Left kidney (tissue), 2 donors: ENCODE measurements around the gene INTS15. TPM values are rescaled to one million over a fixed set of nuclear protein-coding genes. Genes with fewer than 3 reads are reported as not detected.
"Not testable (repeated sequence)": the region's sequence is repeated elsewhere in the genome, so short reads cannot be mapped to it uniquely, and the experiment has no call there.

Source experiments
- DNase-seq: peaks from one replicate; pipeline ENCODE4 v3.0.0-alpha.2; 2013
- polyA plus RNA-seq: library from polyadenylated mRNA; unstranded; fragments of 120-200 nt; gene quantifications from one replicate; pipeline ENCODE4 v1.2.1, GENCODE V29; 2013; ENCODE audit not compliant: insufficient read length

Gene INTS15
- polyA plus RNA-seq, 1 donor = 41.2 TPM

DNA sequence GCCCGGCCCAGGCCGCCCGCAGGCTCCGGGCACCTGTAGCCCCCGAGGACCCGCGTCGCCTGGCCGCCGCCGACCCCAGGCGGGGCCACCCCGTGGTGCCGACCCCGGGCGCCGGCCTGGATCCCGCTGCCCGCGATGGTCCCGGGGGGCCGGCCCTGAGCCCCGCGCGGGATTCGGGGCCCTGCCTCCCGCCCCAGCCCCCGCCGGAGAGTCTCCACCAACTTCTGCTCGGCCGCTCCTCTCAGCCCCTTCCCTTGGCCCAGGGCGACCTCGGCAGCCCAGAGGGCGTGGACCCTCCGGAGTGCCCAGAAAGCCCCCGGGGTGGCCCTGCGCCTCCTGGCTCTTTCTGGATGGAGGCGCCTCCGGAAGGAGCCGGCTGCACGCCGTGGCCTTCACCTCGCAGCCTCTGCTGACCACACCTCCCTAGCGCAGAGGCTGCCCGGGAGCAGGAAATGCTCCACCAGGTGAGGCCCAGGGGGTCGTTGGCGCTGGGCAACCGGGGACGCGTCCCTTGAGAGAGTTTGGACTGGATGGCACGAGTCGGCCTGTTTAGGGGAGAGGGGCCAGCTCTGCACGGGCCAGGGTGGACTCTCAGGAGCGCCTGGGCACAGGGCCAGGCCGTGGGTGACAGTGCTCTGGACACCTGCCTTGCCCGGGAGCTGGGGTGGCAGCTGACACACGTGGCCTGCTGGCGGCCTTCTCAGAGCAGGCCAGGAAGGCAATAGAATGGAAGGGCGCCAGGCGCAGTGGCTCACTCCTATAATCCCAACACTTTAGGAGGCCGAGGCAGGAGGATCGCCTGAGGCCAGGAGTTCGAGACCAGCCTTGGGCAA is 26.1 kb downstream of the INTS15 start:
- DNase-seq = no peak

DNA sequence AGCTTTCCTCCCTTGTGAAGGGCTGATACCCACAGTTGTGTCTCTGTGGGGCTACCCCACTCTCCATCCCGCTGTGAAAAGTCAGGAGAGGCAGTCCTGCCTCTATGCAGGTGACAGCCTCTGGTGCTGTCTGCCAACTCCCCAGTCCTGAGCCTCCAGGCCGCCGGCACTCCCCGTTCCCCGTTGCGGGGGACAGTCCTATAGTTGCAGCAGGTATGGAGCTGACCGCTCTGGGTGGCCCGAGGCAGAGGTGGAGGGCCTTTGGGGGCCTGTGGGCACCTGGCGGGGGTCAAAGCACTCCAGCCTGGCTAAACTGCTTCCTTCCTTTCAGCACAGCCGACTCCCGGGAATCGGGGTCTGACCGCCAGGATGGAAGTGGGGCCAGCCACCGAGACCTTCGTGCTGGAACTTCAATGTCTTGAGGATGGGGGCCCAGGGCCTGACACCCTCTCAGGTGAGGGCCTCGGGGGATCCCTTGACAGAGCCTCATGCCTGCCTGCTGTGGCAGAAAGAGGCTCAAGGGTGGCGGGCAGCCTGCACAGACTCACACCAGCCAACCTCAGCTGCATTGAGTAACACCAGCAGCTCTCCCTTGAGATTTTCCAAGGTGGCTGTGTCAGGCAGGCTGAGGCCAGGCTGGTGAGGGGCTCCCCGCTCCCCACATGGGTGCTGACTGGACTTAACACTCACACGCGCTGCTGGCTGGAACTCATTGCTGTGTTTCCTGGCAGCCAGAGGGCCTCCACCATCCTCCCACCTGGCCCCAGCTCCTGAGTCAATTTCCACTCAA is 27.2 kb downstream of the INTS15 start:
- no peak for DNase-seq

DNA sequence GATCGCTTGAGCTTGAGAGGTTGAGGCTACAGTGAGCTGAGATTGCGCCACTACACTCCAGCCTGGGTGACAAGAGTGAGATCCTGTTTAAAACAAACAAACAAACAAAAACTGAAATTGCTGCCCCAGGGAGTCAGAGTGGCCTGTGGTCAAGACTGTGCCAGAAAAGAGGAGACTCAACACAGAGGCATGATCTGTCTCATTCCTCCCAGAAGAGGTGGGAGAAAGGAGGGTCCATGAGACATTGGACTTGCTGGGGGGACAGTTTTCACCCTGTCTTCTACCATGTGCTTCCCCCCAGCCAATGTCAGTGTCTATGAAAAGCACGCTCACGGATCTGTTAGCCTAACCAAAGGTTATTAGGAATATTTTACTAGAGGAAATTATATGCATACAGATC is 28.8 kb downstream of the INTS15 start:
- no peak for DNase-seq

DNA sequence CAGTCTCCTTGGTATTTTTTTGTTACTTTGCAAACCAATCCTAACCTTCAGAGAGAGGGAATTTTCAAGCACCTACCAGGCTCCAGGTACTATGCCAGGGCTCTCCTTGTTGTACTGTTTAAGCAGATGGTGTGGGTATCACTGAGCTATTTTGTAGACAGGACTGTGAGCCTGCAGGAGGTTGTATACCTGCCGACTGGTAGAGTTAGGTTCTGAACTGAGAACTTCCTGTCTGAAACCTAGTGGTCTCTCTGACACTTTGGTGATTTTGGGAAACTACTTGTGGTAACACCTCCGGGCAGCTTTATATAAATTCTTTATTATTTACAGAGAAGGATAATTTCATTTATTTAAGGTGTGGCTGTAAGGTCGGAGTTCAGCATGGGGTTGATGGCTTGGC is 30.1 kb downstream of the INTS15 start:
- no peak for DNase-seq

DNA sequence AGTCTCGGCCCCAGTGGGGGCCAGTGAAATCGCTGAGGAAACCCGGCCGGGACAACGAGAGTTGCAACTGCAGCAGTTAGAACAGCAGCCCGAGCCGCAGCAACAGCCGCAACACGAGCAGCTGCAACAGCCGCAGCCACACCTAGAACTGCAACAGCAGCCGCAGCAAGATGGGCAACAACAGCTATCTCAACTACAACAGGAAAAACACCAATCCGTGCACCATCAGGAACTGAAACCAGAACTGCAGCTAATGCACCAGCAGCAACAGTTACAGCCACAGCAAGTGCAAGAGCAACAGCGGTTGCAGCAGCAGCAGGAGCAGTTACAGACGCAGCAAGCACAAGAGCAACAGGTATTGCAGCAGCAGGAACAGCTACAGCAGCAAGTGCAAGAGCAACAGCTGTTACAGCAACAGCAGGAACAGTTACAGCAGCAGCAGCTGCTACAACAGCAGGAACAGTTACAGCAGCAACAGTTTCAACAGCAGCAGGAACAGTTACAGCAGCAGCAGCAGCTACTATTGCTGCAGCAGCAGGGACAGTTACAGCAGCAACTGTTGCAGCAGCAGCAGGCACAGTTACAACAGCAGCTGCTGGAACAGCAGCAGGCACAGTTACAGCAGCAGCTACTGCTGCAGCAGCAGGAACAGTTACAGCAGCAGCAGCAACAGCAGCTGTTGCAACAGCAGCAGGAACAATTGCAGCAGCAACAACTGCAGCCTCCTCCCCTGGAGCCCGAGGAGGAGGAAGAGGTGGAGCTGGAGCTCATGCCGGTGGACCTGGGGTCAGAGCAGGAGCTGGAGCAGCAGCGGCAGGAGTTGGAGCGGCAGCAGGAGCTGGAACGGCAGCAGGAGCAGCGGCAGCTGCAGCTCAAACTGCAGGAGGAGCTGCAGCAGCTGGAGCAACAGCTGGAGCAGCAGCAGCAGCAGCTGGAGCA is 31.6 kb downstream of the INTS15 start:
- no peak for DNase-seq

GRCh38 chr7:6622134-6622710 is 32.4 kb downstream of the INTS15 start:
- no peak for DNase-seq

DNA sequence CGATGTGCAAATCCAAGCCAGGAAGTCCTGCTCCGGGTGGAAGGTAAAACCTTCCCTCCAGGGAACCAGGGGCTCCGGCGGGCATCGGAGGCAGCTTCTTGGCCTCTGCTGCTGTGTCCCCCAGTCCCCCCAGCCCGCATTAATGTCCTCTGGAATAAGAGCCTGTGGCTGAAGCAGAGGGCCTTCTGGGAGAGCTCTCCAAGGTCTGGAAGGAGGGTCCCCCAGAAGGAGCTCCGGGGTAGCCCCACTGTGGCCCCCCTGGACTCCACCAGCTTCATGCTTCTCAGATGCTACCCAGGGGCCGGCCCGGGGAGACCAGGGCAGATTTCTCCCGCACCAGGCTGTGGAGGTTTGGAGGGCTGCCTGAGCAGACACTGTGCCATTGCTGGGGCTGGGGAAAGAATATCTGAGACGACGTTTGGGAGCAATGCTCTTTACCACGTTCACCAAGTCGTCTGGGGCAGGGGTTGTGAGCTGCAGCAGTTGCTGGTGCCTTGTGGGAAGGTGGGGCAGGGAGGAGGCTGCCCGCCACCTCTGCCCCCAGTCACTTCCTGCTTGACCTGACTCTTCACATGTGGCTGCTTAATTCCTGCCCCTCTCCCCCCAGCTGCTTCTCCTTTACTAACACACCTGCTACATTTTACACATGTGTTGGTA is 33.9 kb downstream of the INTS15 start:
- DNase-seq = no peak

GRCh38 chr7:6624246-6624611 is 34.4 kb downstream of the INTS15 start:
- no peak for DNase-seq

GRCh38 chr7:6628045-6628444 is 38.2 kb downstream of the INTS15 start:
- no peak for DNase-seq

GRCh38 chr7:6630007-6630849 is 40.4 kb downstream of the INTS15 start:
- DNase-seq = no peak

- DNase-seq = no peak
These were observed 41.8 kb downstream of the INTS15 start for GRCh38 chr7:6631605-6632004.

DNA sequence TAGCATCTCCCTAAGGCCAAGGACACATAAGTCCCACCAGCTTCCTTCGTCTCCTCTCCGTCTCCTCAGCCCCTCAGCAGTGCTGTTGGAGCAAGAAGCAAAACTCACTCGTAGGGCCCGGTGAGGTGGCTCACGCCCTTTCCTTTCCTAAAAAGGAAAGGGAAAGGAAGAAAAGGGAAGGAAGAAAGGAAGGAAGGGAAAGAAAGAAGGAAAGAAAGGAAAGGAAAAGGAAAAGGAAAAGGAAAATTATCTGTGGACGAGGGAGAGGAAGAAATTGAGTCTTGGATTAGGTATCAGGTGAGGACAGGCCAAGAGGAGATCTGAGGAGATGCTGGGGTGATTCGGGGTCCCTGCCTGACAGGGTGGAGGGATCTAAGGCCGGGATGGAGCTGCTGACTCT is 44.2 kb downstream of the INTS15 start:
- no peak for DNase-seq

GRCh38 chr7:6634971-6635370 is 45.1 kb downstream of the INTS15 start:
- DNase-seq = not testable (repeated sequence)

DNA sequence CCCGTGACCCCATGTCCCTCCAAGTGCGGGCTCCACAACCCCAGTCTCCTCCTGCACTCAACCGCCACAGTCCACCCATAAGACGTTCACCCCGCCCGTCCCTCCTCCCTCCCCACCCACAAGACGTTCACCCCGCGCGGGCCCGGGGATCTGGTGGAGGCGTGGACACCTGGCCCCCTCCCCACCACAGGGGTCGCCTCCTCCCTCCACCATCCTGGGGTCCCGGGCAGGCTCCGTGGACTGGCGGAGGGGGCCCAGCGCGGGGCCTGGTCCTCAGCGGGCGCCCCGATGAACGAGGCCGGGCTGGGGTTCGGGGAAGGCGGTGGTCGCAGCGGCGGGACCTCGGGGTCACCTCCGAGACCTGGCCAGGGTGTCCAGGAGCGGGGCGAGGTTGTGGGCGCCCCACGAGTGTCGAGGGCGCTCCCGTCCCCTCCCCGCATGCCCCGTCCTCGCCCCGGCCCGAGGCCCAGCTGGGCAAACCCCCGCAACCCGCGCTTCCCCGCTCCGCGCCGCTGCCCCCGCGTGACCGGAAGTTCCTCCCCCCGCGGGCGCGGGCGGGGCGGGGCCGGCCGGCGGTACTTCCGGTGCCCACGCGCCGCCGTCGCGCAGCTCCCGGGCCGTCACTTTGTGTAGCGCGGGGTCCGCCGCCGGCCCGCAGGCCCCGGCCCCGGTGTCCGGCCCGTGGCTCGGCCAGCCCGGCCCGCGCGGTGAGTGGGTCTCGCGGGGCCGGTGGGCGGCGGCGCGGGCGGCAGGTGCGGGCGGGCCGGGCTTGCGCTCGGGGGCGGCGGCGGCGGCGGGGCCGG is 47.1 kb downstream of the INTS15 start, which contains the start of gene ZNF316:
Gene ZNF316 (plus strand): TSS at position 578 of the 803 bp plus-strand sequence. CDS start 5,092 bp downstream, outside the sequence.
- DNase-seq = no peak

- DNase-seq = no peak
These were observed 47.9 kb downstream of the INTS15 start for GRCh38 chr7:6637544-6638229.

- DNase-seq = no peak
These were observed 49.2 kb downstream of the INTS15 start for GRCh38 chr7:6639032-6639431.

DNA sequence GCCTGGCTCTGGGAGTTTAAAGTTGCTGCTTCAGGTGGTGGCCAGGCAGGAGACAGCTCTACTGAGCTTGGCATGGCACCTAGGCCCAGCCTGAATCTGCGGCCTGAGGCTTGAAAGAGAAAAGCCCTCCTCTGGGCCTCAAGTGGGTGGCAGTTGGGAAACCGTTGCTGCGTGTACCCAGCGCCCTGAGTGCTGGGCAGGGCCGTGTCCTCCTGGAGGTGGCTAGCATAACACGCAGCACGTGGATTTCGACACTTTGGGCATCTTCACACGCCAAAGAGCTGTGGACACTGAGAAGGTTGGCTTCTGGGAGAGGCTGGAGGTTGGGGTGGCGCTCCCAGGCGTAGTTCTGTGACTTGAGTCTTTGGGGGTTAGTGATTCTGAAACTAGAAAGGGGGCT is 49.8 kb downstream of the INTS15 start:
- DNase-seq = no peak

- no peak for DNase-seq
These were observed 50.5 kb downstream of the INTS15 start for GRCh38 chr7:6640246-6640721.
